Kidney (tissue), 14 donors: ENCODE data around the gene BAK1. TPM values are rescaled to one million over a fixed set of nuclear protein-coding genes. Genes with fewer than 3 reads are reported as not detected.

Source experiments
- DNase-seq, 5 donors: peaks; one replicate each; pipeline ENCODE4 v3.0.0-alpha.2; 2013 to 2020
- FAIRE-seq: peaks from 2 replicates; lab custom pipeline; 2012; peaks lifted over from hg19 to GRCh38; lab: Jason Lieb, UNC
- H3K27ac ChIP-seq, 2 donors: one replicate each; pipeline ENCODE4 v1.7.0; 2013; ENCODE audit warnings: low read depth in 2 of 2, low read length in 2 of 2, inconsistent platforms in 1 of 2
- H3K27me3 ChIP-seq: one replicate; pipeline ENCODE4 v1.7.1; 2013; ENCODE audit warnings: low read length, inconsistent platforms; ENCODE audit not compliant: control insufficient read depth, insufficient read depth
- H3K36me3 ChIP-seq, 3 donors: one replicate each; pipeline versions ENCODE4 v1.7.0 to v1.7.1; 2013; ENCODE audit warnings: low read length in 3 of 3, control low read depth in 1 of 3, inconsistent platforms in 1 of 3; ENCODE audit not compliant: insufficient read depth in 3 of 3, control insufficient read depth in 2 of 3
- H3K4me1 ChIP-seq, 3 donors: one replicate each; pipeline versions ENCODE4 v1.7.0 to v1.7.1; 2013; ENCODE audit warnings: low read length in 3 of 3, inconsistent platforms in 1 of 3, low read depth in 1 of 3; ENCODE audit not compliant: control insufficient read depth in 2 of 3, insufficient read depth in 2 of 3
- H3K4me3 ChIP-seq, 3 donors: one replicate each; pipeline versions ENCODE4 v1.7.0 to v1.8.1; 2013; ENCODE audit warnings: low read length in 3 of 3, control low read depth in 1 of 3, inconsistent platforms in 1 of 3
- H3K9ac ChIP-seq, 3 donors: one replicate each; pipeline versions ENCODE4 v1.7.0 to v1.7.1; 2013; ENCODE audit warnings: low read length in 3 of 3, control low read depth in 1 of 3, inconsistent platforms in 1 of 3
- H3K9me3 ChIP-seq, 3 donors: one replicate each; pipeline versions ENCODE4 v1.7.0 to v1.7.1; 2013; ENCODE audit warnings: low read length in 3 of 3, control low read depth in 1 of 3, inconsistent platforms in 1 of 3; ENCODE audit not compliant: control insufficient read depth in 2 of 3, insufficient read depth in 1 of 3
- CTCF ChIP-seq: IDR thresholded peaks from 3 replicates; pipeline ENCODE4 v1.5.1; 2012; ENCODE audit warnings: mild to moderate bottlenecking, moderate library complexity, borderline replicate concordance; ENCODE audit not compliant: insufficient read depth; ENCODE audit errors: extremely low read depth
- intact Hi-C: fragments of 100-400 bp; cut with DNase I; formaldehyde crosslinking; loops from one replicate; pipeline ENCODE4 v1.11.1; 2022
- polyA plus RNA-seq: library from polyadenylated mRNA; stranded (reverse); fragments of 350-450 nt; fragmentation: Illumina TruSeq; extraction: RNeasy Lipid Tissue Mini Kit (QIAGEN cat#74804); gene quantifications from one replicate; pipeline ENCODE4 v1.2.3, GENCODE V29; 2014; ENCODE audit warnings: low read depth, low replicate concordance; ENCODE audit not compliant: insufficient read depth
- total RNA-seq: library from RNA; stranded (reverse); fragmentation: NEBNext Ultra II Directional; extraction: Animal tissue kit (Norgen Biotek cat#: 25700); gene quantifications from one replicate; pipeline ENCODE4 v1.2.1, GENCODE V29; 2021
- donor health status: control.
- donor health status: control.
- donor health status: control.
- donor health status: control.
- donor health status: control.
- donor health status: DM: yes; HTN: yes; CAD: no.
- donor health status: Normal renal cell carcinoma (clear cell type).

Gene BAK1
- total and polyA plus RNA-seq, 2 donors from 2014 or later: 22.3 to 26.7 TPM

- no peak for FAIRE-seq
- peak; percentile 80 to 96 (median 85) for DNase-seq
Observed at GRCh38 chr6:33592595-33593413, 12.7 kb upstream of the BAK1 start.

GRCh38 chr6:33592280-33592594, 12.2 kb upstream of the BAK1 start:
- H3K9ac ChIP-seq: peak overlapping the region in 1 of 3 donors; percentile 34
- no peak for TF ChIP-seq CTCF
- no peaks in the 10 kb centered on the region for H3K9me3 ChIP-seq
- peaks cover 3 to 33% (median 26%) of the 10 kb centered on the region in 3 donors for H3K4me1 ChIP-seq
- H3K27me3 ChIP-seq: no peaks in the 10 kb centered on the region
- H3K4me3 ChIP-seq: no peak overlapping the region
- no peaks in the 10 kb centered on the region for H3K36me3 ChIP-seq
- FAIRE-seq (no peak), DNase-seq (no peak)
- peak overlapping the region; percentile 16 to 82 for H3K27ac ChIP-seq
- intact Hi-C loops: no loop called here

More at GRCh38 chr6:33592595-33593413, 12.7 kb upstream of the BAK1 start:
- H3K4me3 ChIP-seq: peak overlapping the region in 2 of 3 donors; percentile 9 to 42
- H3K4me1 ChIP-seq: peaks cover 3 to 33% (median 26%) of the 10 kb centered on the region in 3 donors
- H3K36me3 ChIP-seq: no peaks in the 10 kb centered on the region
- H3K27ac ChIP-seq: peak overlapping the region; percentile 23 to 82
- H3K9me3 ChIP-seq: no peaks in the 10 kb centered on the region
- TF ChIP-seq CTCF: no peak
- peak overlapping the region in 1 of 3 donors; percentile 62 for H3K9ac ChIP-seq
- no peaks in the 10 kb centered on the region for H3K27me3 ChIP-seq
- intact Hi-C loops: no loop called here

GRCh38 chr6:33591424-33592032, 11.5 kb upstream of the BAK1 start:
- Histone ChIP-seq H3K4me1 (peaks cover 3 to 33% (median 26%) of the 10 kb centered on the region in 3 donors), H3K27me3 (no peaks in the 10 kb centered on the region), H3K9me3 (no peaks in the 10 kb centered on the region), H3K36me3 (no peaks in the 10 kb centered on the region), H3K9ac (peak overlapping the region in 1 of 3 donors; percentile 78), H3K4me3 (no peak overlapping the region), H3K27ac (peak overlapping the region; percentile 59 to 95)
- intact Hi-C loops: no loop called here
- FAIRE-seq (no peak), DNase-seq (peak in 1 of 5 donors; percentile 64)
- TF ChIP-seq CTCF: no peak
